Skeletal muscle satellite cell (primary cell): Measurements from ENCODE around the gene HOXA1.

Source experiments
- H3K27me3 ChIP-seq: 2 replicates; pipeline ENCODE4 v1.7.0; 2013; ENCODE audit warnings: low read length; ENCODE audit not compliant: control insufficient read depth, insufficient read depth
- H3K36me3 ChIP-seq: 2 replicates; pipeline ENCODE4 v1.7.0; 2013; ENCODE audit warnings: mild to moderate bottlenecking, control low read depth, low read length; ENCODE audit not compliant: insufficient read depth
- H3K4me1 ChIP-seq: 2 replicates; pipeline ENCODE4 v1.7.0; 2013; ENCODE audit warnings: low read length; ENCODE audit not compliant: control insufficient read depth, insufficient read depth
- H3K4me2 ChIP-seq: 2 replicates; pipeline ENCODE4 v1.7.0; 2013; ENCODE audit warnings: mild to moderate bottlenecking, low read length
- H3K4me3 ChIP-seq: 2 replicates; pipeline ENCODE4 v1.7.0; 2013; ENCODE audit warnings: low read length
- H3K9ac ChIP-seq: 2 replicates; pipeline ENCODE4 v1.7.0; 2013; ENCODE audit warnings: mild to moderate bottlenecking, low read depth, low read length, moderate library complexity
- H3K9me3 ChIP-seq: replicated peaks from 2 replicates; pipeline ENCODE4 v1.7.0; 2013; ENCODE audit warnings: mild to moderate bottlenecking, control low read depth, low read length

Gene HOXA1

GRCh38 chr7:27139334-27140125, 43.7 kb upstream of the HOXA1 start:
- Histone ChIP-seq H3K4me3 (no peak overlapping the region), H3K4me1 (peaks cover 30% of the 10 kb centered on the region), H3K9ac (no peak overlapping the region)

GRCh38 chr7:27138985-27139333, 43.2 kb upstream of the HOXA1 start:
- Histone ChIP-seq H3K27me3 (no peaks in the 10 kb centered on the region), H3K9me3 (no peaks in the 10 kb centered on the region), H3K9ac (no peak overlapping the region), H3K36me3 (peaks cover 26% of the 10 kb centered on the region), H3K4me1 (peaks cover 35% of the 10 kb centered on the region), H3K4me2 (no peak overlapping the region), H3K4me3 (no peak overlapping the region)

More at GRCh38 chr7:27139334-27140125, 43.7 kb upstream of the HOXA1 start:
- Histone ChIP-seq H3K36me3 (peaks cover 31% of the 10 kb centered on the region), H3K9me3 (no peaks in the 10 kb centered on the region), H3K4me2 (no peak overlapping the region), H3K27me3 (no peaks in the 10 kb centered on the region)

GRCh38 chr7:27138472-27138871, 42.7 kb upstream of the HOXA1 start:
- H3K4me1 ChIP-seq = peaks cover 39% of the 10 kb centered on the region
- peaks cover 24% of the 10 kb centered on the region for H3K36me3 ChIP-seq
- no peak overlapping the region for H3K4me2 ChIP-seq
- no peak overlapping the region for H3K9ac ChIP-seq
- H3K4me3 ChIP-seq = no peak overlapping the region
- H3K9me3 ChIP-seq = no peaks in the 10 kb centered on the region
- no peaks in the 10 kb centered on the region for H3K27me3 ChIP-seq

DNA sequence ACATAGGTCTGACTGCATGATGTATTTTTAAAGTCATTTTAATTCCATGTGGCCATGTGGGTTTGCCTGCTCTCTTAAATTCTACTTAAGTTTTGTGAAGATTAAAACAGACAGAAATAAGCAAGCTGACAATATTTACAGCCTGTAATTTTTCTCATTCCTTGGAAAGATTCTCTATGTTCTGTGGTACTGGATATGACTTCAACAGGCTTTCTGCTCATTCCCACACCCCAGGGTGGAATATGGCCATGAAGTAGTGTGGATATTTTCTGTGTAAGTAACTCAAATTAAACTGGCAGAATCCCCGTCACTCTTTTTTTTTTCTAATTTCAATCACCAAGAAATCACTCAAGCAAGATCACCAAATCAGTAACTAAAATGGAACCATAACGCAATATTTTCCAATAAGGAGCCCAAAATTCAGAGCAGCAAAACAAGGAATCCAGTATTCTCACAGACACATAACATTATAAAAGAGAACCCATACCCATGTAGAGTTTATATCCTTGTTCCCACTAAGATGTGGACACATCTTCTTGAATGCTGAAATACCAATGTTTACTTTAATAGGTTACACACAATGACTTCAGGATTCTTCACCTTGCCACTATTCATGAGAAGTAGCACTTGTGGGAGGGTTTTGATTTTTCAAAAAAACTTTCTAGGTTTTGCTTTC, 42.0 kb upstream of the HOXA1 start:
- H3K36me3 ChIP-seq = peaks cover 24% of the 10 kb centered on the region
- H3K9me3 ChIP-seq = no peaks in the 10 kb centered on the region
- H3K27me3 ChIP-seq = no peaks in the 10 kb centered on the region
- H3K4me2 ChIP-seq = no peak overlapping the region
- H3K4me3 ChIP-seq = no peak overlapping the region
- H3K4me1 ChIP-seq = peaks cover 39% of the 10 kb centered on the region
- H3K9ac ChIP-seq = no peak overlapping the region

- Histone ChIP-seq H3K4me3 (no peak overlapping the region), H3K4me2 (peak overlapping the region; percentile 63), H3K9ac (peak overlapping the region; percentile 28)
Measured at GRCh38 chr7:27134392-27134791, 38.6 kb upstream of the HOXA1 start.

DNA sequence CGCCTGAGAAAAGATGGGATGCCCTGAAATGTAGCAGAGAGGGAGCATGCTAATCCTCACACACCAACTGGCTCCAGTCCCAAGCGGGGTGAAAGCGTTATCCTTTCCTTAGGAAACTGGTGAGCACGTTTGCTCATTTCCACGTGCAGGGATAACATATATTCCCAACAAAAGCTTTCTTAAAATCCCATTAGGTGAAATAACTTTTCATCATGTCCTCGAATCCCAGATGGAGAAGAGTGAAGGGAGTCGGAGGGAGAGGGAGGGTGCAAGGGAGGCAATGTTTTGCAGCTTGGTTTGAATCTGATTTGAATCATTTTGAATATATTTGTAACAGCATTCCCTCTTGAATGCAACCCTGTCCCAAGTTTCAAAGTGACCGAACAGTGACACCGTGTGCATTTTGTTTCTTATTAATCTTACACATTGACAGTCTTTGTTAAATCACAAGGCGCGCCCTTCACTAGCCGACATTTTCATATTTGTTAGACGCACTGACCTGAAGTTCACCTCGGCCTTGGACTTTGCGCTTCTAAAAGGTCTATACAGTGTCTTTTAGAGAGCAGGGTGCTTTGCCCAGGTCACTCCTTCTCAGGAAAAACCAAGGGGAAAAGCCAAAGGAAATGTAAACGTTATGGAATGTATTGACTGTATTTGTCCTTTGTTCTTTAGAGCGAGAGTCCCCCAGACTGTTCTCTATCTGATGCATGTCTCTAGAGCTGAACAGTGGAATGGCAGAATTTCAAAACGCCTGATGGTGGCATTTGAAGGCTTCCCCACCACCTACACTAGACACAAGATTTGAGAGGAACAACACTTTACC, 37.8 kb upstream of the HOXA1 start:
- H3K4me3 ChIP-seq = no peak overlapping the region

More at GRCh38 chr7:27134392-27134791, 38.6 kb upstream of the HOXA1 start:
- Histone ChIP-seq H3K9me3 (no peaks in the 10 kb centered on the region), H3K4me1 (peaks cover 52% of the 10 kb centered on the region), H3K27me3 (no peaks in the 10 kb centered on the region), H3K36me3 (peaks cover 2% of the 10 kb centered on the region)

GRCh38 chr7:27132978-27133377, 37.2 kb upstream of the HOXA1 start:
- Histone ChIP-seq H3K4me2 (no peak overlapping the region), H3K9me3 (no peaks in the 10 kb centered on the region), H3K4me3 (no peak overlapping the region), H3K9ac (no peak overlapping the region), H3K27me3 (no peaks in the 10 kb centered on the region), H3K36me3 (peaks cover 6% of the 10 kb centered on the region), H3K4me1 (peaks cover 55% of the 10 kb centered on the region)

More for the DNA sequence above, 37.8 kb upstream of the HOXA1 start:
- Histone ChIP-seq H3K9me3 (no peaks in the 10 kb centered on the region), H3K9ac (peak overlapping the region; percentile 28), H3K36me3 (peaks cover 6% of the 10 kb centered on the region), H3K4me1 (peaks cover 55% of the 10 kb centered on the region), H3K27me3 (no peaks in the 10 kb centered on the region), H3K4me2 (peak overlapping the region; percentile 63)

- Histone ChIP-seq H3K27me3 (no peaks in the 10 kb centered on the region), H3K9me3 (no peaks in the 10 kb centered on the region), H3K4me1 (peaks cover 50% of the 10 kb centered on the region), H3K4me2 (no peak overlapping the region), H3K4me3 (no peak overlapping the region), H3K9ac (no peak overlapping the region), H3K36me3 (peaks cover 6% of the 10 kb centered on the region)
Measured at GRCh38 chr7:27132214-27132613, 36.4 kb upstream of the HOXA1 start.

DNA sequence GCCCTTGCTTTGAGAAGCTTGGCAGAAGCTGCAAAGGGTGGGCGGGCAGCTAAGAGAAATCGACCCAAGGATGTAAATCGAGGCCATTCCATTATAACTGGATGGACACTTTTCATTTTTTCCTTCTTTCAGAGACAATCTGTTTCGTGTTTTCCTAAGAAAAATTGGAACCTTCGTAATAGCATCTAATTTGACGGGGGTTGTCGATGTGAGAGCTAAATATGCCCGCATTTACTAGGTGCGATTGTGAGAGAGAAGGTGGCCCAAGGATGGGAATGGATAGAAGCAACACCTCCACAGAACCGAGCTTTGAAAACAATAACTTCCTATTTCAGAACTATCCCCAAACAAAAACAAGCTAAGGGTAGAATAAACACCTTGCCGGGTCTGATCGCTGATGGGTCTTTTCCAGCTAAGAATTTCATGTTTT, 35.6 kb upstream of the HOXA1 start:
- H3K27me3 ChIP-seq = no peaks in the 10 kb centered on the region

DNA sequence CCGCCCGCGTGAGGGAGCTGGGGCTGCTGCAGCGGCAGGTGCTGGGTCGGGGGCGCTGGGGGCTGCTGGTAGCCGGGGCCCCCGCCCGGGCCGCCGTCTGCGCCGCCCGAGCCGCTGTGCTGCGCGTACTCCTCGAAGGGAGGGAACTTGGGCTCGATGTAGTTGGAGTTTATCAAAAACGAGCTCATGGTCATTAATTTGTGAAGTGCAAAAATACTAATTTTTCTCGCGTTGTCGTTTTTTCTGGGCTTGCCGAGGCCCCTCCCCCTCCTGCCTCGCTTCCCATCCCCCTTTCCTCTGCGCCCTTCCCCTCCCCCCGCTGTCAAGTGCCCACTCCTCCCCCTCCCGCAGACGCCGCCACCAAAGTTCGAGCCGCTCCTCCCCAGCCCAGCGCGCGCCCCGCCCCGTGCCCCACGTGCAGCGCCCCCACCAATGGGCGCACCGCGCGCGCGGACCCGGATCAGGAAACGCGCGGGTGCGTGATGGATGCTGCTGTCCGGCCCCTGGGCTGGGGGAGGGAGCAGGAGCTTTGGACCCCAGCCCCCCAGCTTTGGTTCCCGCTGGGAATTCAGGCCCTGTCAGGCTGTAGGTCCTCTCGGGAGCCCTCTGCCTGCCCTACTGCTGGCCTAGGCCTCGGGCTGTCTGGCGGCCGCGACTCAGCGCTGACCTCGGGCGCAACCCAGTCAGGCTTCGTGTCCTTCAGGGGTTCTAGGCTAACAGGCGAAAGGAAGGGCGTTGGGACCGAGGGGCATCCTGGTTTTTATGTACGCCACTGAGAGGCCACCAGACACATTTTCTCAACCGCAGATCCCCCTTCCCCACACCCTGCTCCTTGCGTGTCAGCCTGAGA, 35.0 kb upstream of the HOXA1 start, which contains the start of gene HOXA4:
TSS of gene HOXA4 (minus strand) at position 218 of the 850 bp plus-strand sequence. CDS start at position 194, 24 bp downstream.
- no peaks in the 10 kb centered on the region for H3K27me3 ChIP-seq
- H3K9me3 ChIP-seq = no peaks in the 10 kb centered on the region
- H3K4me2 ChIP-seq = peak within 1 kb of the TSS; percentile 95
- peak within 1 kb of the TSS; percentile 93 for H3K9ac ChIP-seq
- peak within 1 kb of the TSS; percentile 91 for H3K4me3 ChIP-seq
- peaks cover 6% of the 10 kb centered on the region for H3K36me3 ChIP-seq
- H3K4me1 ChIP-seq = peaks cover 37% of the 10 kb centered on the region

More for the DNA sequence above, 35.6 kb upstream of the HOXA1 start:
- H3K4me2 ChIP-seq = peak overlapping the region; percentile 95
- H3K4me1 ChIP-seq = peaks cover 42% of the 10 kb centered on the region
- H3K9me3 ChIP-seq = no peaks in the 10 kb centered on the region
- H3K36me3 ChIP-seq = peaks cover 6% of the 10 kb centered on the region
- peak overlapping the region; percentile 93 for H3K9ac ChIP-seq
- peak overlapping the region; percentile 91 for H3K4me3 ChIP-seq
